Hematopoietic multipotent progenitor cell treated with erythropoietin and hydrocortisone succinate and interleukin-3 and kit ligand, for 8 days (in vitro differentiated cells): Measurements from ENCODE around the gene PSMA6.
"Not testable (repeated sequence)": the region's sequence is repeated elsewhere in the genome, so short reads cannot be mapped to it uniquely, and the experiment has no call there.

ENCODE experiments used
- DNase-seq: peaks from one replicate; pipeline ENCODE4 v3.0.0-alpha.2; 2015

Gene PSMA6

GRCh38 chr14:35292051-35292769, at the start of gene PSMA6:
TSS of gene PSMA6 (plus strand) at chr14:35292382. CDS start at chr14:35292477, 95 bp downstream.
- peak; percentile 100 for DNase-seq

DNA sequence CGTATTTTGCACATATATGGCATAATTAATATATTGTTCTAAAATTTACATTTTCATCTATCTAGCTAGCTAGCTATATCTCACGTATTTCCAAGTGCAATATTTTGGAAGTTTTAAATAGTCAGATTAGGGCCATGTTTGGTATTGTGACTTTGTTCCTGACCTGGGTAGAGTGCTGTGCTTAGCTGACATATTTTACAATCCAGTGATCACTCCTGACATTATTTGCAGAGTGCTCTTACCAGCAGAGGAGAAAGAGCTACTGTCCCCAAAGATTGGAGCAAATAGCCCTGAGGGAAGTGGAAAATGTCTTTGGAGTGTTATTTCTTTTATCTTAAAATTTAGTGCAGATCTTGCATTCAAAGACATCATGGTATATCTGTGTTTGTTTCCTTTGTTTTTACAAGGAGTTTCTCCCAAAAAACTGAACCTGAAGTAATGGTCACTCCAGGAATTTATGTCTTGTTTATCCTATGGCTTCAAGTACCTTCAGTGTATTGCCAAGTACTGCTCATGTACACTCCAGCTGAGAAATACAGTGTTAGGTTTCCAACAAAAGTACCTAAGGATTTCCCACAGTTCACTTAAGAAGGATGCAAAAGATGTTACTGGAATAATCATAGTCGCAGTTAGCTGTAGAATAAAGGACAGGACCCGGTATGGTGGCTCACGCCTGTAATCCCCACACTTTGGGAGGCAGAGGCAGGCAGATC, 49.4 kb upstream of the PSMA6 start:
- no peak for DNase-seq

- no peak for DNase-seq
Measured at GRCh38 chr14:35243956-35244355, 48.2 kb upstream of the PSMA6 start.

GRCh38 chr14:35244542-35244941, 47.6 kb upstream of the PSMA6 start:
- DNase-seq: no peak

DNA sequence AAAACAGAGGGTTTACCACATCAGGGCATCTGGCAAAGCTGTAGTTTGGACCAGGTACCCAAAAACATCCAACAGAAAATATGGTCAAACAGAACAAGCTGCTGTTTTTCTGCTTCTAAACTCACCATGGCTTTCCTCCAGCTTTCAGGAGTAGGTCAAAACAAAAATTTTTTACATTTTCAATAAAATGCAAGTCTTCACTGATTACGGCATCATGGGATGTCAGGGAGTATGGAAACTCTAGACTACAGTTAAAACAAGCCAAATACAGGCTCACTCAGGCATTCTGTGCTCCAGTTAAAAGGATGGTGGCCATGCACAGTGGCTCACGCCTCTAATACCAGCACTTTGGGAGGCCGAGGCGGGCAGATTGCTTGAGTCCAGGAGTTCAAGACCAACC, 47.1 kb upstream of the PSMA6 start:
- DNase-seq: no peak

GRCh38 chr14:35247777-35248475, 44.3 kb upstream of the PSMA6 start:
- no peak for DNase-seq

GRCh38 chr14:35248476-35248788, 43.8 kb upstream of the PSMA6 start:
- DNase-seq: no peak

DNA sequence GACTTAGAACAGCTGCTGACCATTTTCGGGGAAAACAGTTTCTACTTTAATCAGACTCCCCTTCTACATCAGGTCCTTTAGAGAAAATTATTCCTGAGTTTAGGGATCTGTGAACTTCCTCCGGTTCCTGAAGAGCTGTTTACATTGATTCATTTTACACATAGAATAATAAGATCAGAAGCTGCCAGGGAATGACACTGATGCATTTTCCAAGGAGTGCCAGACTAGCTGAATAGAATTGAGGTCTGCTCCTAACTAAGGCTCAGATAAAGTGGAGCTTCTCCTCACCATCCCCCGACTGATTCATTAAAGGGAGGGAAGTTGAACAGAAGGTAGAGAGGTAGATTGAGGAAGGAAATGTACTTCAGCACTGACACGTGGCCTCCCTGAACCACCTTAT, 41.9 kb upstream of the PSMA6 start:
- no peak for DNase-seq

DNA sequence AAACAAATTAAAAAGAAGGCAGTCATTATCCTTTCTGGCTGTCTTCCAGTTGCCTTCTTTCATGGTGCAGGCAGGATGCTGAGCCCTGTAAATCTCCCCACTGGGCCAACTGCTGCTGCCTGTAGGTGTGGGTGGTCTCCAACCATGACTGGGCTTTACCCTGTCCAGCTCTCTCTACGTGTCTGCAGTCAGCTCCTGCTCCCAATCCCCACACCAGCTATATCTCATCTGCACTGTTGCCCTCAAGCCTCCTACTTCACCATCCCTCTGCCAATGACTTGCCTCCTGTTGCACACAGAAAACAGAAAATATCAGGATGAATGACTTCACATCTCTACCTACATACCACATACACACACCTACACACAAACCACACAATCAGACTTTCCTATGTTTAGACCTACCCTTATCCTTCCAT, 39.7 kb upstream of the PSMA6 start:
- no peak for DNase-seq

GRCh38 chr14:35253056-35253455, 39.1 kb upstream of the PSMA6 start:
- DNase-seq: not testable (repeated sequence)

- DNase-seq: not testable (repeated sequence)
Measured at GRCh38 chr14:35254034-35254622, 38.1 kb upstream of the PSMA6 start.

DNA sequence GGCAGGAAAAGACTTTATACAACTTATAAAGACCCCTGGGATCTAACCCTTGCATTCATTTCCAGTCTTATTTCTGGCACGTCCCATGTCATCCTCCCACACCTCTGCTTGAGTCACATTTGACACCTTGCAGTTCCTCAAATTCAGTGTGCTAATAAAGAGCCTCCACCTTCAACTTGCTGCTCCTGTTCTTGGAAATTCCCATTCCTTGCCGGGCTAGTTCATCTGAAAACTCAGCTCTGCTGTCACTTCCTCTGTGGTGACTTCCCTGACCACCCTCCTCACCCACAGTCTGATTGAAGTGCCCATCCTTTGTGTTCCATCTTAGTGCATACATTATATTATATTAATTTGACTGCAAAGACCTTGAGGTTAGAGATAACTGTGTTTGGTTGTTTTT, 37.4 kb upstream of the PSMA6 start:
- no peak for DNase-seq

DNA sequence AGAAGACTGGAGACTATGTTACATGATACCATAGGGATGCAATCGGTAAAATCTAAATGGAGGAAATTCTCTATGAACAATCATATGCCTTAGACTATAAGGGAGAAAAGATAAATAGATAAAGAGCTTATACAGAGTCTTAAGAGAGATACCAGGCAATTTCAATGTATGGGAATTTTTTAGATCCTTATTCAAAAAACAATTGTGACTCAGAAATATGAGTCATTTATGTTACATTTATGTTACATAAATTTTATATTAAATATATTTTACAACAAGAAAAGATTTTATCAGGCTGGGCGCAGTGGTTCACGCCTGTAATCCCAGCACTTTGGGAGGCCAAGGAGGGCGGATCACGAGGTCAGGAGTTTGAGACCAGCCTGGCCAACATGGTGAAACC, 36.5 kb upstream of the PSMA6 start:
- DNase-seq: no peak

GRCh38 chr14:35257809-35258208, 34.4 kb upstream of the PSMA6 start:
- peak; percentile 35 for DNase-seq

- DNase-seq: peak; percentile 7
Measured at GRCh38 chr14:35258420-35258819, 33.8 kb upstream of the PSMA6 start.

DNA sequence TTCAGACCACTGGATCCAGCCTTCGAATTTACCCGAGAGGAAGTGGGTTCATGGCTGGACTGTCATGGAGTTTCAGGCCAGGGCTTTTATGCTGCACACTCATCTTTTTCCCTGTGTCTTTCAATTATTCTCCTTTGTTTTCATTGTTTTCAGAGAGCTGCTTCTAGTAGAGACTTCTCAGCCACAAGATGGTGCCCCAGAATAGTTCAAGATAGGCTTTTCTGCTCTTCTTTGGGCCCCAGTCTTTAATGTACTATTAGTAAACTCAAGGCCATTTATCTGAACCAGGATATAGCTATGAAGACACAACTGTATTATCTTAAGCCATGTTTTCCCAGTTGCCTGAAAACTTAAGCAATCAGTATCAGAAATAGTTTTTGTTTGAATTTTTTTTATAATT, 30.4 kb upstream of the PSMA6 start:
- DNase-seq: no peak

- no peak for DNase-seq
Measured at GRCh38 chr14:35262436-35262835, 29.7 kb upstream of the PSMA6 start.

GRCh38 chr14:35268946-35269345, 23.2 kb upstream of the PSMA6 start:
- no peak for DNase-seq

GRCh38 chr14:35274805-35275204, 17.4 kb upstream of the PSMA6 start:
- no peak for DNase-seq

DNA sequence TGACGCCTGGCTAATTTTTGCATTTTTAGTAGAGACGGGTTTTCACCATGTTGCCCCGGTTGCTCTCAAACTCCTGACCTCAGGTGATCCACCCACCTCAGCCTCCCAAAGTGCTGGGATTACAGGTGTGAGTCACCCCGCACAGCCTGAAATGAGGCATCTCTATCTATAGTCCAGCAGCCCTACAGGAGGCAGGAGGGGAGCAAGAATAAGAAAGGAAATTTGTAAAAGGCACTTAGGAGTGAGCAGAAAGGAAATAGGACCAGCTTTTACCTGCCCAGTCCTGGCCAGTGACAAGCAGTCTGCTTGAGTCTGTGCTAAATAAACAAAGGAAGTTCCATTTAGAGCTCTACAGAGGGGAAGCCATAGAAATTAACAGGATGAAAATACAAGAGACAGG, 15.0 kb upstream of the PSMA6 start:
- no peak for DNase-seq

DNA sequence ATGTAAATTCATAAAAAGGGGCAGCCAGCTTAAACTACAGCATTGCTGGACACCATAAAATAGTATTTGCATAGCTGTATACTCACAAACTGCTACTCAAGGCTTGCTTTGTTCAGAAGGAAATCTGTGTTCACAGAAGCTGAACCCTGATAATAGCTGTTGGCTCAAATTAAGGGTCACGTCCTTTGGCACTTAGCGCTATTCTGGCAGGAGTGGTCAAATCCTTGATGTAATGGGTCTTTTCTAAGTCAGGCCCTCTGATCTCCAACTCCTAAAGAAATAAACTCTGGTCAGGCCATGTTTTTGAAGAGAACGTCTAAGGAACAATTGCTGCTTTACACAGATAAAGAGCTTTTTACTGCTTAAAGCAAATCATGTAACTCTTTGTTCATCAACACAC, 12.8 kb upstream of the PSMA6 start:
- no peak for DNase-seq

DNA sequence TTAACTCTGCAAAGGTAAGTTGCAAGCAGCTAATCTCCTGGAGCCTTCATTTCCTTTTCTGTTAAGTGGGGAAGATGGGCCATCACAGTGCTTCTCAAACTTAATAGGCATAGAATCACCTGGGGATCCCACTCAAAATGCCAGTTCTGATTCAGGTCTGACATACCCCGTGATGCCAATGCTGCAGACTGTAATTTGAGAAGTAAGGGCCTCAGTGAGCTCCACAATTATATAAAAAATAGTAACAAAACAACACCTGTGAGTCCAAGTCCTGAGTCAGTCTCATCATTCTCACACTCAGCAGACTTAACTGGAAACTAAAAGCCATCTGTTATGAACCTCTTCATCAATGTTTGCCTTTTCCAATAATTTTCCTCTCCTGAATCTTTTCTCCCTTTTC, 10.8 kb upstream of the PSMA6 start:
- DNase-seq: no peak

GRCh38 chr14:35284506-35284905, 7.7 kb upstream of the PSMA6 start:
- no peak for DNase-seq
